ENCODE results near the gene VWA2. TPM values are rescaled to one million over a fixed set of nuclear protein-coding genes. Genes with fewer than 3 reads are reported as not detected.

The VWA2 gene
- polyA plus RNA-seq, 2 of the 4 experiments (the other 2 are of a cell fraction) = not detected

GRCh38 chr10:114256822-114257221 is 17.8 kb downstream of the VWA2 start:
- TF ChIP-seq ZSCAN20 (CRISPR knock-in tag; IDR thresholded peaks at IDR 0.05) (no peak), TFCP2L1 (CRISPR knock-in tag; IDR thresholded peaks at IDR 0.05) (no peak), CHD4 (IDR thresholded peaks at IDR 0.05; ENCODE audit: borderline replicate concordance) (no peak), GATA3 (IDR thresholded peaks at IDR 0.05; ENCODE audit: borderline replicate concordance) (no peak), EHMT2 (IDR thresholded peaks at IDR 0.05; ENCODE audit: low read depth) (no peak), ZC3H11A (IDR thresholded peaks at IDR 0.05) (no peak), NFE2L2 (conservative IDR thresholded peaks at IDR 0.05; ENCODE audit: low read length) (no peak), HOXB5 (CRISPR knock-in tag; IDR thresholded peaks at IDR 0.05) (no peak)
- no peak for DNase-seq (ENCODE audit: low read depth in 1 of 2, low spot score in 1 of 2)
- Histone ChIP-seq H3K27ac (no peak overlapping the region), H3K4me3 (no peak overlapping the region), H3K9me3 (no peaks in the 10 kb centered on the region), H3K4me1 (no peaks in the 10 kb centered on the region), H3K4me2 (no peak overlapping the region)
- POLR2A ChIA-PET = no interaction called here
- CTCF ChIA-PET = interaction anchor here (0.7 kb wide), 1 partner anchor 27 kb away, joined by 3 read pairs; no protein-coding TSS in a partner anchor
- no peak for FAIRE-seq
- WGBS (ENCODE audit: missing lambda C conversion rate) = 52% methylated on average over 3 of the region's 3 CpGs
- ATAC-seq = no peak

GRCh38 chr10:114257498-114257897 is 18.4 kb downstream of the VWA2 start:
- H3K4me2 ChIP-seq = no peak overlapping the region
- no peaks in the 10 kb centered on the region for H3K9me3 ChIP-seq
- FAIRE-seq (no peak), ATAC-seq (no peak), DNase-seq (ENCODE audit: low read depth in 1 of 2, low spot score in 1 of 2) (no peak)
- H3K4me3 ChIP-seq = no peak overlapping the region
- 71% methylated on average over 3 of the region's 3 CpGs for WGBS (ENCODE audit: missing lambda C conversion rate)
- H3K27ac ChIP-seq = no peak overlapping the region
- H3K4me1 ChIP-seq = no peaks in the 10 kb centered on the region
- POLR2A ChIA-PET = no interaction called here
- TF ChIP-seq ZSCAN20 (CRISPR knock-in tag; IDR thresholded peaks at IDR 0.05) (no peak), CTCF (IDR thresholded peaks at IDR 0.05) (no peak), EHF (CRISPR knock-in tag; IDR thresholded peaks at IDR 0.05) (no peak), CHD4 (IDR thresholded peaks at IDR 0.05; ENCODE audit: borderline replicate concordance) (no peak), POLR2A (IDR thresholded peaks at IDR 0.05; ENCODE audit: low read length) (no peak), BHLHE40 (IDR thresholded peaks at IDR 0.05; ENCODE audit: low read depth, low read length) (no peak), EP300 (IDR thresholded peaks at IDR 0.05) (no peak)
- CTCF ChIA-PET = interaction anchor here (0.7 kb wide), 1 partner anchor 27 kb away, joined by 3 read pairs; no protein-coding TSS in a partner anchor

GRCh38 chr10:114258274-114258840 is 19.3 kb downstream of the VWA2 start:
- Histone ChIP-seq H3K4me3 (no peak overlapping the region), H3K27ac (no peak overlapping the region), H3K4me2 (no peak overlapping the region), H3K9me3 (no peaks in the 10 kb centered on the region), H3K4me1 (no peaks in the 10 kb centered on the region)
- no peak for FAIRE-seq
- CTCF ChIA-PET = interaction anchor here (0.5 to 0.8 kb wide), 2 partner anchors 9 to 21 kb away, joined by 3 read pairs; no protein-coding TSS in a partner anchor
- 84% methylated on average over 5 of the region's 5 CpGs for whole genome bisulfite sequencing (ENCODE audit: missing lambda C conversion rate)
- TF ChIP-seq TP53 (CRISPR knock-in tag; IDR thresholded peaks at IDR 0.05) = no peak
- POLR2A ChIA-PET = no interaction called here
- no peak for DNase-seq (ENCODE audit: low read depth in 1 of 2, low spot score in 1 of 2)
- ATAC-seq = no peak

- 84% methylated on average over 10 of the region's 10 CpGs for WGBS (ENCODE audit: missing lambda C conversion rate)
- FAIRE-seq (no peak), ATAC-seq (no peak), DNase-seq (ENCODE audit: low read depth in 1 of 2, low spot score in 1 of 2) (no peak)
- Histone ChIP-seq H3K4me2 (no peak overlapping the region), H3K4me1 (no peaks in the 10 kb centered on the region), H3K9me3 (no peaks in the 10 kb centered on the region), H3K27ac (no peak overlapping the region), H3K4me3 (no peak overlapping the region)
- ChIA-PET CTCF (interaction anchor here (0.8 to 1.8 kb wide), 2 partner anchors 11 to 15 kb away, joined by 3 to 4 read pairs; no protein-coding TSS in a partner anchor), POLR2A (no interaction called here)
- TF ChIP-seq EP300 (IDR thresholded peaks at IDR 0.05) = no peak
- no peak for TF ChIP-seq RAD21 (conservative IDR thresholded peaks at IDR 0.05 in 1 of 2, IDR thresholded peaks at IDR 0.05 in 1 of 2)
- TF ChIP-seq KDM5A (IDR thresholded peaks at IDR 0.05) = no peak
- TF ChIP-seq ATOH8 (CRISPR knock-in tag; IDR thresholded peaks at IDR 0.05; ENCODE audit: low read depth) = no peak
- no peak for TF ChIP-seq PHF8 (IDR thresholded peaks at IDR 0.05; ENCODE audit: borderline replicate concordance, low read depth)
- no peak for TF ChIP-seq REST (IDR thresholded peaks at IDR 0.05)
- no peak for TF ChIP-seq CBX2 (IDR thresholded peaks at IDR 0.05; ENCODE audit: borderline replicate concordance, low read depth)
- no peak for TF ChIP-seq ELK1 (IDR thresholded peaks at IDR 0.05; ENCODE audit: low read depth, low read length)
- no peak for TF ChIP-seq CHD4 (IDR thresholded peaks at IDR 0.05; ENCODE audit: borderline replicate concordance)
- TF ChIP-seq ZNF302 (CRISPR knock-in tag; IDR thresholded peaks at IDR 0.05) = no peak
- no peak for TF ChIP-seq CBX8 (IDR thresholded peaks at IDR 0.05)
Observed at GRCh38 chr10:114259824-114260223, 20.8 kb downstream of the VWA2 start.

Data from A549 (cell line).